ENCODE measurements around the gene IL1RL2.

Gene IL1RL2

GRCh38 chr2:102186791-102187495 lies at the start of gene IL1RL2:
Gene IL1RL2, plus strand, starts transcription at chr2:102187023. Its CDS starts 845 bp downstream, at chr2:102187868.
- DNase-seq, result no peak

GRCh38 chr2:102137138-102137537 lies 49.7 kb upstream of the IL1RL2 start:
- no peak for DNase-seq

DNA sequence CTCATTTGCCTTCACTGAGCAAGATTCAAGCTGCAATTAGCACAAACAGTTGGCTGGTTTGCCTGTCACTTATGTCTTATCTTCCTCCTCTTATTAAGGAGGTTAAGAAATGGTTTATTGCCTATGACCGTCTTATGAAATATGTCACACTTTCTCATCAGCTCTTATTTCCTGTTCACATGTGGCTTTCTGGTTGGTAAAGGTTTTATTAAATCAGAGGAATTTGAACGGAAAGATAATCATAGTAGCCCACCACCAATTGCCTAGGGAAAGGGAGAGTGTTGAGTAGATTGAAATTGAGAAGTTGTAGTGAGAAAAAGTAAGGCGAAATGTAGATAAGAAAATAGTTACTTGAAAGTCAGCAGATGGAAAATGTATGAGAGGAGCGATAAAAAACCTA lies 48.5 kb upstream of the IL1RL2 start:
- no peak for DNase-seq

DNA sequence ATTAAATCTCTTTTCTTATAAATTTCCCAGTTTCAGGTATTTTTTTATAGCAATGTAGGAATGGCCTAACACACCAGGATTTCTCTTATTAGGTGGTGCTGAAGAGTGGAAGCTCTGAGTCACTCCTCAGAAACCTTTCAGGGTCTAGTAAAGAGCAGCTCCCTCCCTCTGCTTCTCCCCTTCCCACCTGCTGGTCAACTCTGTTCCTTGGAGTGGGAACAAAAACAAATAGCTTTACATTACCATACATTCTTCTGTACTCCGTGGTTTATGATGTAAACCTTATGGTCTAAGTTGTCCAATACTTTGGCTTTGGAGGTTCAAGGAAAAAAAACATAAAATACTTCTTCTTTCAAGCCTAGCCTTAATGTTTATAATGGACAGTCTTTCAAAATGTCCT lies 47.0 kb upstream of the IL1RL2 start:
- no peak for DNase-seq

DNA sequence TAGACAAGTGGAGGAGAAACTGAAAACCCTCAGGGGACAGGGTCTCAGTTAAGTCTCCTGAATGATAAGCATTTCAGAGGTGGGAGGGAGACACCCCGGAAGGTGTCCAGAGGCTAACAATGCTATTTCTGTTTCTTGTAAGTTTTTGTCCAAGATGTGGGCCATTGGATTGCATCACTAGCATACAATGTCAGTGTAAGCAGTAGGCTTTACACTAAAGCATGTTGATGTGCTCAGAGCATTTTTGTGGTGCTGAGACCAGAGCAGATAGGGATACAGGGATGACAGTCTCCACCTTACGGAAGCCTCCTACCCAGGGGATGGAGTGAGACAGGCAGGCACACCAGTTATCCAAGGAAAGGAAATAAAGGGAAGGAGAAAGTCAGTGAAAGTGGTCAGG lies 46.4 kb upstream of the IL1RL2 start:
- DNase-seq, result no peak

DNA sequence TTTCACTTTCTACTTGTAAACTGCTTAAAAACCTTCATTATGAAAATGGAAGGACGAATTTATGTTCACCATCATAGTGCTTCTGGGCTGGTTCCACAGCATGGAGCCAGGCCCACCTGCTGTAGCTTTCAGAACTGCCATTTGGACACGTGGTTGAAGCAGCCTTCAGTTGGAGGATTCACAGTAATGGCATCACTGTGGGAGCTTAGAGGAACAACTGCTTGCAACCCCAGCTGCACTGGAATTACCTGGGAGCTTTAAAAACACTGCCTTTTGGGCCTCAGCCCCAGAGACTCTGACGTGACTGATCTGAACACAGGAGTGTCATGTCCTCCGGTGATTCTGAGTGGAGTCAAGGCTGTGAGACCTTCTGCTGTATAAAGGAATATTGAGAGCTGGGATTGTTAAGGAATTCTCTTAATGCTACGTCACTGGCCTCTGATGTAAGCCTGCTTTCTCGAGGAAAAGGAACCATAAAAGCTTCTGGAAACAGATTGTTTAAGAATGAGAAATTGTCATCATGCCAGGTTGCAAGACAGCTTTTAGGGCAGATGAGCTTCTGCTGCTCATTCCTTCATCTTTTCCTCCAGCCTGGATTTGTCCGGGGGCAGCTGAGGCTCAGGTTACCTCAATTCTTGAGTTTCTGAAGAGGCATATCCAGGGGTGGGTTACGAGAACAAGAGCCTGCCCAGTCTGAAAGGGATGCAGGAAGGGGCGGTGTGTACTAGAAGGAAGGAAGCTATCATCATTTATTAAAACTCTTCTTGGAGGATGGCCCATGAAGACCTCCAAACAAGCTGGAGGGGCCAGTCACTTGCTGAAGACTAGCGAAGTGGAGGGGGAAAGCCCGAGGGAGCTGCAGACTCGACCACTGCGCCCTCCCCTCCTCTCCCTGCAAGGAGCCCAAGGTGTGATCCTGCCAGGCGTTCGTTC lies 45.5 kb upstream of the IL1RL2 start:
- DNase-seq, result no peak

GRCh38 chr2:102141970-102142828 lies 44.6 kb upstream of the IL1RL2 start, which contains the start of gene IL1R1:
Gene IL1R1, plus strand, starts transcription at chr2:102142746. Its CDS starts 14,979 bp downstream, at chr2:102157725.
- DNase-seq, result peak in 1 of 2 experiments; percentile 19

GRCh38 chr2:102142829-102143449 lies 43.9 kb upstream of the IL1RL2 start:
- no peak for DNase-seq

- no peak for DNase-seq
These were observed 43.3 kb upstream of the IL1RL2 start for GRCh38 chr2:102143450-102143985.

- no peak for DNase-seq
These were observed 42.7 kb upstream of the IL1RL2 start for GRCh38 chr2:102144128-102144527.

DNA sequence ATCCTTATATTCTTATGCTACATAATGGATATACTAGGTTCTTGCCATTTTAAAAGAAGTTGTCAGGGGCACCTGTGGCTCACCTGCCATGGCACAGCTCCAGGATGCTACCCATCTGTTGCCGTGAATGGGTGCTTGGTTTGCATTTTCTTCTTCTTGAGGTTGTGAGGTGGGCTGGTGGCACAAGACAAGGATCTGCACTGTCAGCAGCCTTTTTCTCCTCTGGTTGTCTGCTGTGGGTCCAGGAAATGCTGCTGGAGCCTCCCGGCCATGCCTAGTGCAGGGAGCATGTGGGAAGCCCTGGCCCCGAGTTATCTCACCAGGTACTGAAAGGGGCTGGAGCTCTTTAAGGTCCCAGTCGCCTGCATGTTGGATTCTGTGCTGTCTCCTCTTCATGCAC lies 41.7 kb upstream of the IL1RL2 start:
- no peak for DNase-seq

GRCh38 chr2:102145934-102146333 lies 40.9 kb upstream of the IL1RL2 start:
- no peak for DNase-seq

DNA sequence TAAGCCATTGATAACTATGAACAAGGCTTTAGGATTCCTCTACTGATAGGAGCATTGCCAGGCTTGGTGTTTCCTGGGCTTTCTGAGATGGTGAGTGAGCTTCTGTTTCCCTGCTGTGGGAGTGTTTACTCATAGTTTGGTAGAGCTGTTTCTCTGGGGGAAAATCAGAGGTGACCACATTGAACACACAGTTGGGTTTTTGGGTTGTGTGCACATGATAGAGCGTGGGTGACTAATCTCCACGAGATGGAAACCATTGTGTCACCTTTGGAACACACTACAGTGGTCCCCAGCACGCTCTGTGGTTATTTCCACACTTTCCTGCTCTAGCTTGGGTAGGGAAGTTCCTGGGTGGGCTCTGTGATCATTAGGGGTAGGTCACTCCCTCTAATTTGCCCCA lies 38.9 kb upstream of the IL1RL2 start:
- DNase-seq, result no peak

DNA sequence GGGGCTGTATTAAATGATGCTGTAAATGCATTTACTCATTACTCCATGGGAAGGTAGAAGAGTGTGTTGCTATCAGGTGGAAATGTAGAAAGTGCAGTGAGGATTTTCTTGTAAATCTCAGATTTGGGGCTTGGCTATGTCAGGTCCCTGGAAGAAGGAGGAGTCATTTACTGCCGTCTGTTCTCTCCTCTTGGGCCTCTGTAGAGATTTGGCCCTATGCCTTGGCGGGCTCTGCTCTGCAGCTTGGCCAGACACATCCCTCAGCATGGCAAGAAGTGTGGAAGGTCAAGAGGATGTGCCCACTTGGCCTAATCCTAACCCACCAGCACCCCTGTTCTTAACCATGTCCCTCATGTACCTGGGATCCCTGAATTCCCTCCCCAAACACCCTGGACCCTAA lies 37.6 kb upstream of the IL1RL2 start:
- DNase-seq, result no peak

DNA sequence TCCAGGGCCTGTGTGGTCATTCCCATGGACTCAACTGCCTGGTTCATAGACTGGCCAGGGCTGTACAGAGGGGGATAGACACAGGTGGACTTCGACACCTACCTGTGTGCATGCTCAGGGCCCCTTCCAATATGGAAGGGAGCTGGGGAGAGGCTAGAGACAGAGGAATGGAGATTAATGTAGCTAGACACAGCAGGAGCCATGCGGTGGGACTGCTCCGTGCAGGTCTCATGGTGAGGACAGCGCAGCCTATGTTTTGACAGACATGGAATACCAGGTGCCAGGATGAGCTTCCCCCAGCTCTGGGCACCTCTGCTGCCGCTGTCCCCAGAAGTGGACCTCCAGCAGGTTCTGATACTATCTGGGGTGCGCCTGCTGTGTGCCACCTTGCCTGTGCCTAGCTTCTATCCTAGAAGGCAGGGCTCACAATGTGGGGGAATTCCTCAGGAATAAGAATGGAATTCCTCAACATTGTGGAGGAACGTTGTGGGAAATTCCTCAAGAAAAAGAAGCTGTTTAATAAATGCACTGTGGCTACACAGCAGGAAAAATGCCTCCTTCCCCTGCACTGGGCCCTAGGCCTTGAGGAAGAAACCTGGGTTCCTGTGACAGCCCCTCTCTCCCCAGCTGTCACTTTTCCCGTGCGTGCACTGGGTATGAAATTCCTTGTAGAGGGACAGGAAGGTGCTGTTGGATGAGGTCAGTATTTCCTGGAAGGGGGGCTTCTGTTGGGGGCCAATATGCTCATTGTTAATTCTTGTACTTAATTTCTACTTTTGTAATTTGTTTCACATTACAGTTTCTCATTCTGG lies 37.0 kb upstream of the IL1RL2 start:
- DNase-seq, result no peak

DNA sequence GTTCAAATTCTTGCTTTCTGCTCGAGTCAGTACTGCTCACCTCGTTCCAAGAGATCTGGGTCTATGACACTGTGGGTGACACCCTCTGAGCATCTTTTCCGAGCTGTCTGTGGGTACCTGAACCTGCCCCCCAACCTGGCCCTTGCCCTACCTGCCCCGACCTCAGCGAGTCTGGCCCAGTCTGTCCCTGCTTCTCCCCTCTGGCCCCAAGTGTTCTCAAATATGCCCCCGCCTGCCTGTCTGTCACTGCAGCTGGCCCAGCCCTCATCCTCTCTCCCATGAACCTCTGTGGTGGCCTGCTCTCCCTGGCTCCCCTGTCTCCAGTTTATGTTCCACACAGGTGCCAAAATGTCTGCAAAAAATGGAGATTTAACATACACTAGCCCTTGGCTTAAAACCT lies 32.5 kb upstream of the IL1RL2 start:
- no peak for DNase-seq

- no peak for DNase-seq
These were observed 31.7 kb upstream of the IL1RL2 start for GRCh38 chr2:102154946-102155702.

DNA sequence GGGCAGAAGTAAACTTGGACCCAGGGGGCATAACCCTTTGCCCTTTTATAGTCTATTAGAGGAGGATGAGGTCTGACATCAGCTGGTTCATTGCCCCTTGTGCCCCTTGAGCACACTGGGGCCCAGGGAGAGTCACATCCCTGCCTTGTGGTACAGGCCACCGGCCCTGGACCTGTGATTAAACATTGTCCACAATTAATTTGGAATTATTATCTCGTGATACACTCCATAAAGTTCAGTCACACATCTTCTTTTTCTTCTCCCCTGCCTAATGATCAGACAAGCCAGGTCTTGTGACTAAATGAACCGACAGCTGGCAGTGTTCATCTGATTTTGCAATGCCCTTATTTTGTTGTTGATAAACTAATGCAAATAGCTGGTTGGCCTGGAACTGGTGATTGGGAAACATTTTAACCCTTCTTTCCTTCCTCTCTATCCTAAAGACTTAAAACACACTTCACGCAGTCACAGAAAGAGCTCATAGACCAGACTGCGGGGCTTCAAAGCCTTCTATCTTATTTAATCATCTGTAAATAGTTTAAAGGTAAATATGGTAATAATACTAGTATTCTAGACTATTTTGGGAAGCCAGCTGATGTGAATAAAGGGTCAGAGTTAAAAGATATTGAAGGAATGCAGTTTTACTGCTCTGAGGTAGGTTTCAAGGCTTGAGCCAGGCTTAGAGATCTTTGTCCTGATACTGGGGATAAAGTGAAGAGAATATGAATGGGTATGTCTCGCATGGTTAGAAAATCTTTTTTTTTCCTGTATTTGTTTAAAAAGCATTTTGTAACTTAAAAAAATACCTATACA lies 30.9 kb upstream of the IL1RL2 start:
- no peak for DNase-seq

DNA sequence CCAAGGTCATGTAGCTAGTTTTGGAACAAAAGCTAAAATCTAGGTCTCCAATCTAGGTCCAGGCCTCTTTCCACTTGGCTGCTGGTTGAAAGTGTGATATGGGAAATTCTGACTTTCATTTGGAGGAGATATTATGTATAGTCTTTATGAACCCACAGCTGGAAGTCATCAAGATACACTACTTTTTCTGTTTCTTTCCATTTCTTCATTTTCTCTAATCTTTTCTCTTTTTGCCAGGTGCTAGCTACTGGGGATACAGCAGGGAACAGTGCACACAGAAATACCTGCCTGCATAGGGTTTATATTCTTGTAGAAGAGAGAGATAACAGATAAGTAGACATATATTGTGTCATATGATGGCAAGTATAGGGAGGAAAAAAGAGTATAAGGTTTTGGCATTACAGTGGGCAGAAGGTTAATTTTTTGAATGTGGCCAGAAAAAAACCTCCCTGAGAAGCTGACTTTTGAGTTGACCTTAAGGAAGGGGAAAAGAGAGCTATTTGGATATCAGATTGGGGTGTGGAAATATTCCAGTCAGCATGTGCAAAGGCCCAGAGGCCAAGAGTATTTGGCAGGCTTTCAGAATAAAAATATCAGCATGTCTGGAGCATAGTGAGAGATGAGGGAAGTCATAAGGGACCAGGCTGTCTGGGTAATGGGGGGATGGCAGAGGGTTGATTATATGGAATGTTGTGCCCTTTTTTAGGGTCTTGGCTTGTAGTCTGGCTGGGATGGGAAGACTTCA lies 28.6 kb upstream of the IL1RL2 start:
- DNase-seq, result no peak
